Endothelial cell of umbilical vein (primary cell): ENCODE data around the gene FGF23. TPM values are rescaled to one million over a fixed set of nuclear protein-coding genes. Genes with fewer than 3 reads are reported as not detected.

Source experiments
- BruUV-seq: library from RNA; stranded (reverse); fragments of 400-500 nt; replicated peaks from 2 replicates; lab custom pipeline; 2021; lab: Mats Ljungman, UMichigan
- CTCF ChIA-PET: fragments of 300-600, 350-600 bp; sonication (Branson Sonifier 250); formaldehyde crosslinking; loops from one replicate; lab custom pipeline; 2021; ENCODE audit warnings: antibody characterized with exemption, inconsistent platforms; lab: Charles Lee
- POLR2A ChIA-PET: fragments of 300-600, 350-600 bp; sonication (Branson Sonifier 250); formaldehyde crosslinking; loops from one replicate; lab custom pipeline; 2021; ENCODE audit warnings: antibody characterized with exemption, inconsistent platforms; lab: Charles Lee
- DNase-seq: peaks from one replicate; pipeline ENCODE4 v3.0.0-alpha.2; 2011; ENCODE audit warnings: low read depth, low spot score
- FAIRE-seq: peaks from 2 replicates; lab custom pipeline; 2011; peaks lifted over from hg19 to GRCh38; lab: Jason Lieb, UNC
- H2AFZ ChIP-seq: 2 replicates; pipeline ENCODE4 v1.6.0; 2012; ENCODE audit warnings: low read depth, low read length, control low read depth, inconsistent platforms
- H3K27ac ChIP-seq: 2 replicates; pipeline ENCODE4 v1.5.1; 2011; ENCODE audit warnings: low read depth, mild to moderate bottlenecking, control low read depth, low read length, moderate library complexity; ENCODE audit not compliant: insufficient read depth
- H3K27me3 ChIP-seq, 2 experiments: 2 replicates each; pipeline versions ENCODE4 v1.6.0 to v1.6.1; 2011; ENCODE audit warnings: low read length in 2 of 2, mixed read lengths in 1 of 2; ENCODE audit not compliant: control insufficient read depth in 2 of 2, insufficient read depth in 2 of 2
- H3K36me3 ChIP-seq, 2 experiments: 2 replicates in 1 of 2; 3 replicates in 1 of 2; pipeline ENCODE4 v1.5.1; 2011; ENCODE audit warnings: low read length in 2 of 2, mild to moderate bottlenecking in 1 of 2, moderate library complexity in 1 of 2; ENCODE audit not compliant: control insufficient read depth in 2 of 2, insufficient read depth in 2 of 2; ENCODE audit errors: extremely low read depth in 1 of 2
- H3K4me1 ChIP-seq: 3 replicates; pipeline ENCODE4 v1.5.1; 2011; ENCODE audit warnings: mild to moderate bottlenecking, low read length; ENCODE audit not compliant: control insufficient read depth, insufficient read depth; ENCODE audit errors: extremely low read depth
- H3K4me2 ChIP-seq: 2 replicates; pipeline ENCODE4 v1.6.1; 2011; ENCODE audit warnings: low read length, control low read depth, mixed read lengths; ENCODE audit not compliant: insufficient read depth
- H3K4me3 ChIP-seq, 3 experiments: fragments of 200-600 bp in 1 of 3; sonication (generic), shearing (Covaris generic) in 1 of 3; replicated peaks in 1 of 3; 2 replicates each; pipeline ENCODE4 v1.5.1; 2011 to 2016; ENCODE audit warnings: control low read depth in 3 of 3, low read length in 3 of 3, mild to moderate bottlenecking in 2 of 3, inconsistent platforms in 1 of 3, low read depth in 1 of 3, moderate library complexity in 1 of 3; ENCODE audit not compliant: insufficient read depth in 1 of 3
- H3K79me2 ChIP-seq: 2 replicates; pipeline ENCODE4 v1.6.0; 2012; ENCODE audit warnings: low read length, inconsistent platforms; ENCODE audit not compliant: control insufficient read depth, insufficient read depth
- H3K9ac ChIP-seq: replicated peaks from 2 replicates; pipeline ENCODE3; 2011; ENCODE audit warnings: low read length, control low read depth; ENCODE audit not compliant: insufficient read depth; ENCODE audit errors: extremely low read depth
- H3K9me1 ChIP-seq: replicated peaks from 3 replicates; pipeline ENCODE4 v1.6.0; 2011; ENCODE audit warnings: mild to moderate bottlenecking, low read length; ENCODE audit not compliant: control insufficient read depth, insufficient read depth; ENCODE audit errors: extremely low read depth
- H3K9me3 ChIP-seq: replicated peaks from 2 replicates; pipeline ENCODE4 v1.5.1; 2012; ENCODE audit warnings: low read length, inconsistent platforms; ENCODE audit not compliant: control insufficient read depth, insufficient read depth
- H4K20me1 ChIP-seq: replicated peaks from 2 replicates; pipeline ENCODE3; 2011; ENCODE audit warnings: mild to moderate bottlenecking, low read length; ENCODE audit not compliant: control insufficient read depth, insufficient read depth; ENCODE audit errors: extremely low read depth
- CTCF ChIP-seq, 2 donors: IDR thresholded peaks; 1 replicate in 1 of 2; 2 replicates in 1 of 2; pipeline ENCODE4 v1.5.1; 2011; ENCODE audit warnings: low read length in 2 of 2, mild to moderate bottlenecking in 2 of 2, moderate library complexity in 2 of 2, control low read depth in 1 of 2, inconsistent platforms in 1 of 2, low read depth in 1 of 2; ENCODE audit not compliant: insufficient read depth in 1 of 2; ENCODE audit errors: extremely low read depth in 1 of 2
- EZH2 ChIP-seq: IDR thresholded peaks from 2 replicates; pipeline ENCODE4 v1.6.1; 2012; ENCODE audit warnings: borderline replicate concordance, low read depth, mild to moderate bottlenecking, moderate library complexity, low read length, inconsistent platforms; ENCODE audit not compliant: severe bottlenecking
- FOS ChIP-seq: IDR thresholded peaks from 2 replicates; pipeline ENCODE4 v1.6.1; 2011; ENCODE audit warnings: mild to moderate bottlenecking, low read length, moderate library complexity, borderline replicate concordance; ENCODE audit not compliant: insufficient read depth
- GATA2 ChIP-seq: IDR thresholded peaks from 2 replicates; pipeline ENCODE4 v1.7.0; 2011; ENCODE audit warnings: low read depth, mild to moderate bottlenecking, moderate library complexity, mixed read lengths, low read length; ENCODE audit not compliant: insufficient read length, insufficient read depth
- JUN ChIP-seq: IDR thresholded peaks from 2 replicates; pipeline ENCODE4 v1.6.1; 2011; ENCODE audit warnings: borderline replicate concordance, low read depth; ENCODE audit not compliant: insufficient read length, insufficient read depth
- MAX ChIP-seq: IDR thresholded peaks from 2 replicates; pipeline ENCODE4 v1.6.1; 2011; ENCODE audit not compliant: insufficient read depth, insufficient read length
- MYC ChIP-seq: IDR thresholded peaks from one replicate; pipeline ENCODE4 v1.6.1; 2011; ENCODE audit warnings: mild to moderate bottlenecking, low read depth, low read length
- POLR2A ChIP-seq: IDR thresholded peaks from 2 replicates; pipeline ENCODE4 v1.6.1; 2012; ENCODE audit warnings: low read depth, mild to moderate bottlenecking, control low read depth, low read length
- POLR2AphosphoS5 ChIP-seq: IDR thresholded peaks from 2 replicates; pipeline ENCODE4 v1.6.1; 2012; ENCODE audit warnings: low read depth, mild to moderate bottlenecking, control low read depth, low read length, moderate library complexity; ENCODE audit not compliant: insufficient read depth
- dilution Hi-C: fragments of 300-500 bp; cut with MboI; formaldehyde crosslinking; loops from one replicate; pipeline ENCODE4 v1.15.0; 2019; ENCODE audit warnings: low sequenced_read_pairs; ENCODE audit not compliant: extremely low pct_ligation_motif_present
- intact Hi-C: fragments of 100-400 bp; cut with micrococcal nuclease; formaldehyde crosslinking; loops from one replicate; pipeline ENCODE4 v1.10.0; 2022
- polyA plus RNA-seq, 4 experiments: library from polyadenylated mRNA; depleted of rRNA in 3 of 4; stranded (reverse) in 3 of 4; unstranded in 1 of 4; fragments of >200 nt; gene quantifications; 2 replicates each; pipeline versions ENCODE4 v1.2.1 to v1.2.3, GENCODE V29; 2011 to 2012; ENCODE audit warnings: missing spikeins in 1 of 4
- total RNA-seq: library from RNA; stranded (reverse); gene quantifications from 2 replicates; pipeline ENCODE4 v1.2.3, GENCODE V29; 2021

Gene FGF23
- total and polyA plus RNA-seq, 2 donors (not counting 3 experiments of a cell fraction or from before 2014, with no cell fraction given), result not detected

- Histone ChIP-seq H4K20me1 (peaks cover 4% of the 10 kb centered on the region), H3K27ac (no peak overlapping the region), H3K9ac (no peak overlapping the region), H3K9me3 (no peaks in the 10 kb centered on the region), H3K4me1 (peaks cover 7% of the 10 kb centered on the region), H3K4me2 (no peak overlapping the region), H3K36me3 (peaks cover 0 to 1% of the 10 kb centered on the region in 2 experiments), H3K27me3 (no peaks in the 10 kb centered on the region), H3K79me2 (peaks cover 59% of the 10 kb centered on the region), H3K9me1 (no peaks in the 10 kb centered on the region), H2AFZ (no peak overlapping the region), H3K4me3 (no peak overlapping the region)
- no peak for TF ChIP-seq CTCF (IDR thresholded peaks at IDR 0.05; ENCODE audit: extremely low read depth in 1 of 2, insufficient read depth in 1 of 2, low read depth in 1 of 2, low read length in 2 of 2)
- FAIRE-seq (no peak), DNase-seq (no peak)
- POLR2A ChIA-PET, result no interaction called here
- CTCF ChIA-PET, result interaction anchor here (0.8 kb wide), 1 partner anchor 24 kb away, joined by 3 read pairs; no protein-coding TSS in a partner anchor
- dilution Hi-C loops, result no loop called here
- BruUV-seq, result no TSS peak
- intact Hi-C loops, result no loop called here
Measured at GRCh38 chr12:4325966-4326365, 53.5 kb downstream of the FGF23 start.

- H3K27me3 ChIP-seq, result no peaks in the 10 kb centered on the region
- intact Hi-C loops (loop anchor here (5.0 kb wide), 1 partner anchor 213 kb away; the partner anchor contains the start of gene RAD51AP1), dilution Hi-C loops (no loop called here)
- no peak overlapping the region for H3K4me2 ChIP-seq
- FAIRE-seq (no peak), DNase-seq (no peak)
- no peaks in the 10 kb centered on the region for H4K20me1 ChIP-seq
- peaks cover 12% of the 10 kb centered on the region for H3K4me1 ChIP-seq
- H3K27ac ChIP-seq, result no peak overlapping the region
- H3K36me3 ChIP-seq, result no peaks in the 10 kb centered on the region
- ChIA-PET CTCF (interaction anchor here (0.7 kb wide), 1 partner anchor 18 kb away, joined by 3 read pairs; no protein-coding TSS in a partner anchor), POLR2A (no interaction called here)
- H3K9me3 ChIP-seq, result no peaks in the 10 kb centered on the region
- no peak overlapping the region for H2AFZ ChIP-seq
- TF ChIP-seq MAX (no peak), CTCF (IDR thresholded peaks at IDR 0.05; ENCODE audit: extremely low read depth in 1 of 2, insufficient read depth in 1 of 2, low read depth in 1 of 2, low read length in 2 of 2) (no peak), MYC (no peak), FOS (no peak), POLR2AphosphoS5 (no peak), JUN (no peak), EZH2 (no peak), GATA2 (no peak), POLR2A (no peak)
- no peaks in the 10 kb centered on the region for H3K9me1 ChIP-seq
- H3K9ac ChIP-seq, result no peak overlapping the region
- no TSS peak for BruUV-seq
- H3K4me3 ChIP-seq, result no peak overlapping the region
- peaks cover 44% of the 10 kb centered on the region for H3K79me2 ChIP-seq
Measured at GRCh38 chr12:4324366-4324765, 55.1 kb downstream of the FGF23 start.
